ENCODE data around the gene CDKN1B.

DNA sequence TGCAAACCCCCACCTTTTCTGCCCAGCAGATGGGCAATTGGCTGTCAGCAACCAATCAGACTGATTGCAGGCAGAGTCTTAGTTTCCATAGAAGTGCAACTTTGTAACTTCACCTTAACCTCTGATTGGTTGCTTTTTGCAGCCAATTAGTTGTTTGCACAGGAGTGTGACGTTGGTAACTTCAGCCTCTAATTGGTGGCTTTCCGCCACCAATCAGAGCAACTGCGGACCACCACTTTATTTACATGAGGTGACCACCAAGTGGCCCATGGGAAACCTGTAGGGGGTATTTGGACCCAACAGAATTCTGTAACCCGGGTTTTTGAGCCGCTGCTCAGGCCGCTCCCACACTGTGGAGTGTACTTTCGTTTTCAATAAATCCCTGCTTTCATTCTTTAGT, 32.3 kb downstream of the CDKN1B start:
- TF ChIP-seq SMAD3 (CRISPR knock-in tag; IDR thresholded peaks at IDR 0.05) (no peak), ZNF296 (CRISPR knock-in tag; conservative IDR thresholded peaks at IDR 0.05) (no peak), MEIS2 (CRISPR knock-in tag; IDR thresholded peaks at IDR 0.05) (no peak), NFIC (IDR thresholded peaks at IDR 0.05; ENCODE audit: low read length) (no peak), HMGXB4 (CRISPR knock-in tag; IDR thresholded peaks at IDR 0.05; ENCODE audit: borderline replicate concordance in 1 of 2, low read depth in 1 of 2) (no peak), FLYWCH1 (CRISPR knock-in tag; IDR thresholded peaks at IDR 0.05) (no peak), SRSF1 (optimal IDR thresholded peaks at IDR 0.05; ENCODE audit: low read depth, low read length) (no peak), ZNF558 (CRISPR knock-in tag; IDR thresholded peaks at IDR 0.05; ENCODE audit: borderline replicate concordance) (no peak)
